Astrocyte (in vitro differentiated cells and primary cell): Measurements from ENCODE around the gene FADS6. TPM values are rescaled to one million over a fixed set of nuclear protein-coding genes. Genes with fewer than 3 reads are reported as not detected.

Source experiments
- DNase-seq: peaks from one replicate; pipeline ENCODE4 v3.0.0-alpha.2; 2010; ENCODE audit warnings: low read depth
- FAIRE-seq: peaks from 2 replicates; lab custom pipeline; 2011; peaks lifted over from hg19 to GRCh38; lab: Jason Lieb, UNC
- H2AFZ ChIP-seq: 2 replicates; pipeline ENCODE4 v1.6.0; 2012; ENCODE audit warnings: low read depth, low read length, inconsistent platforms
- H3K27ac ChIP-seq: 2 replicates; pipeline ENCODE4 v1.5.1; 2011; ENCODE audit warnings: low read depth, low read length, inconsistent platforms
- H3K27me3 ChIP-seq: 2 replicates; pipeline ENCODE4 v1.6.0; 2011; ENCODE audit warnings: low read length, inconsistent platforms; ENCODE audit not compliant: insufficient read depth
- H3K36me3 ChIP-seq: 2 replicates; pipeline ENCODE4 v1.5.1; 2011; ENCODE audit warnings: low read length, inconsistent platforms; ENCODE audit not compliant: insufficient read depth
- H3K4me1 ChIP-seq: 2 replicates; pipeline ENCODE4 v1.5.1; 2011; ENCODE audit warnings: low read length, inconsistent platforms; ENCODE audit not compliant: insufficient read depth
- H3K4me2 ChIP-seq: 2 replicates; pipeline ENCODE4 v1.6.0; 2012; ENCODE audit warnings: low read length, inconsistent platforms
- H3K4me3 ChIP-seq: 2 replicates; pipeline ENCODE4 v1.5.1; 2011; ENCODE audit warnings: low read depth, mild to moderate bottlenecking, low read length, inconsistent platforms; ENCODE audit not compliant: insufficient read depth
- H3K79me2 ChIP-seq: 2 replicates; pipeline ENCODE4 v1.6.0; 2012; ENCODE audit warnings: mild to moderate bottlenecking, low read length, inconsistent platforms; ENCODE audit not compliant: insufficient read depth
- H3K9ac ChIP-seq: 2 replicates; pipeline ENCODE4 v1.6.0; 2012; ENCODE audit warnings: mild to moderate bottlenecking, low read length, inconsistent platforms
- H3K9me3 ChIP-seq: 2 replicates; pipeline ENCODE4 v1.5.1; 2012; ENCODE audit warnings: low read depth, mild to moderate bottlenecking, low read length, inconsistent platforms; ENCODE audit not compliant: insufficient read depth
- H4K20me1 ChIP-seq: 2 replicates; pipeline ENCODE4 v1.6.0; 2012; ENCODE audit warnings: low read length, inconsistent platforms; ENCODE audit not compliant: insufficient read depth
- H3K27ac Mint-ChIP-seq: one replicate; pipeline ENCODE4 v1.8.0; 2021; ENCODE audit warnings: mild to moderate bottlenecking, mixed read lengths; ENCODE audit not compliant: unreplicated experiment
- H3K27me3 Mint-ChIP-seq: one replicate; pipeline ENCODE4 v1.8.0; 2021; ENCODE audit warnings: low read depth, mixed read lengths; ENCODE audit not compliant: unreplicated experiment
- H3K36me3 Mint-ChIP-seq: one replicate; pipeline ENCODE4 v1.8.0; 2021; ENCODE audit warnings: low read depth, mixed read lengths; ENCODE audit not compliant: unreplicated experiment
- H3K4me1 Mint-ChIP-seq: one replicate; pipeline ENCODE4 v1.8.0; 2021; ENCODE audit warnings: low read depth, mixed read lengths; ENCODE audit not compliant: unreplicated experiment
- H3K4me3 Mint-ChIP-seq: one replicate; pipeline ENCODE4 v1.8.0; 2021; ENCODE audit warnings: mild to moderate bottlenecking, moderate library complexity, mixed read lengths; ENCODE audit not compliant: unreplicated experiment
- H3K9me3 Mint-ChIP-seq: one replicate; pipeline ENCODE4 v1.8.0; 2021; ENCODE audit warnings: mild to moderate bottlenecking, mixed read lengths; ENCODE audit not compliant: unreplicated experiment
- EZH2 ChIP-seq: IDR thresholded peaks from 2 replicates; pipeline ENCODE4 v1.6.1; 2012; ENCODE audit warnings: mild to moderate bottlenecking, low read length, inconsistent platforms; ENCODE audit not compliant: insufficient read depth
- total RNA-seq: library from RNA; stranded (reverse); gene quantifications from 2 replicates; pipeline ENCODE4 v1.2.1, GENCODE V29; 2021
- TF ChIP-seq, protein P1 (sequence below): IDR thresholded peaks from 2 replicates; pipeline ENCODE4 v1.5.1; 2011; ENCODE audit warnings: low read depth, mild to moderate bottlenecking, inconsistent platforms, low read length, moderate library complexity; ENCODE audit not compliant: insufficient read depth

Gene FADS6
- total RNA-seq, 1 donor from 2014 or later: not detected

DNA sequence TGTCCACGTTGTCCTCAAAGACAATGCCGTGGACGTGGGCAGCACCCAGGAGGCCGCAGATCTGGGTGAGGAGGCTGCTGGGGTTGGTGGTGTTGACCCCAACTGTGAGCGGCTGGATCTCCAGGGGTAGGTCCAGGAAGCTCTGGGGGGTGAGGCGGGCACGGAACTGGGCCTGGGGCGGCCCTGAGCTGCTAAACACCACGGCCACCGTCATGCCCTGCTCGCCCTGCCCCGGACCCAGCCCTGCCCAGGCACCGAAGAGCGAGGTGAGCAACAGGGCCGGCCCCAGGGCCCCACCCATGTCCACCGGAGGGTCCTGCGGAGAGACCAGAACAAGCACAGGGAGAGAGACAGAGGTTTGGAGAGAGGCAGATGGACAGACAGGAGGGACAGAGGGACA lies 38.6 kb downstream of the FADS6 start:
- H3K9ac ChIP-seq: no peak overlapping the region
- peaks cover 77% of the 10 kb centered on the region for H3K27me3 Mint-ChIP-seq

GRCh38 chr17:74853669-74854068 lies 39.8 kb downstream of the FADS6 start:
- no peak for FAIRE-seq

More for the DNA sequence above, 38.6 kb downstream of the FADS6 start:
- no peak overlapping the region for H3K4me3 Mint-ChIP-seq
- no peak overlapping the region for H3K4me2 ChIP-seq
- no peak overlapping the region for H3K27ac Mint-ChIP-seq
- no peaks in the 10 kb centered on the region for H3K4me1 ChIP-seq
- FAIRE-seq: no peak
- H3K27me3 ChIP-seq: peaks cover 61% of the 10 kb centered on the region
- no peak overlapping the region for H2AFZ ChIP-seq
- H4K20me1 ChIP-seq: peaks cover 8% of the 10 kb centered on the region
- H3K9me3 Mint-ChIP-seq: peaks cover 3% of the 10 kb centered on the region
- H3K27ac ChIP-seq: no peak overlapping the region
- TF ChIP-seq, protein P1, sequence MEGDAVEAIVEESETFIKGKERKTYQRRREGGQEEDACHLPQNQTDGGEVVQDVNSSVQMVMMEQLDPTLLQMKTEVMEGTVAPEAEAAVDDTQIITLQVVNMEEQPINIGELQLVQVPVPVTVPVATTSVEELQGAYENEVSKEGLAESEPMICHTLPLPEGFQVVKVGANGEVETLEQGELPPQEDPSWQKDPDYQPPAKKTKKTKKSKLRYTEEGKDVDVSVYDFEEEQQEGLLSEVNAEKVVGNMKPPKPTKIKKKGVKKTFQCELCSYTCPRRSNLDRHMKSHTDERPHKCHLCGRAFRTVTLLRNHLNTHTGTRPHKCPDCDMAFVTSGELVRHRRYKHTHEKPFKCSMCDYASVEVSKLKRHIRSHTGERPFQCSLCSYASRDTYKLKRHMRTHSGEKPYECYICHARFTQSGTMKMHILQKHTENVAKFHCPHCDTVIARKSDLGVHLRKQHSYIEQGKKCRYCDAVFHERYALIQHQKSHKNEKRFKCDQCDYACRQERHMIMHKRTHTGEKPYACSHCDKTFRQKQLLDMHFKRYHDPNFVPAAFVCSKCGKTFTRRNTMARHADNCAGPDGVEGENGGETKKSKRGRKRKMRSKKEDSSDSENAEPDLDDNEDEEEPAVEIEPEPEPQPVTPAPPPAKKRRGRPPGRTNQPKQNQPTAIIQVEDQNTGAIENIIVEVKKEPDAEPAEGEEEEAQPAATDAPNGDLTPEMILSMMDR: no peak
- no peak for TF ChIP-seq EZH2
- H3K36me3 Mint-ChIP-seq: peaks cover 7% of the 10 kb centered on the region
- DNase-seq: no peak
- H3K4me3 ChIP-seq: no peak overlapping the region
- peaks cover 4% of the 10 kb centered on the region for H3K4me1 Mint-ChIP-seq
- H3K9me3 ChIP-seq: peaks cover 3% of the 10 kb centered on the region
- H3K79me2 ChIP-seq: no peaks in the 10 kb centered on the region
- H3K36me3 ChIP-seq: no peaks in the 10 kb centered on the region

GRCh38 chr17:74853048-74853397 lies 40.4 kb downstream of the FADS6 start:
- Histone ChIP-seq H3K27me3 (peaks cover 53% of the 10 kb centered on the region), H3K27ac (no peak overlapping the region), H3K9ac (no peak overlapping the region), H3K4me3 (no peak overlapping the region), H4K20me1 (no peaks in the 10 kb centered on the region), H3K4me2 (no peak overlapping the region), H2AFZ (no peak overlapping the region), H3K9me3 (peaks cover 3% of the 10 kb centered on the region), H3K36me3 (no peaks in the 10 kb centered on the region), H3K79me2 (no peaks in the 10 kb centered on the region), H3K4me1 (no peaks in the 10 kb centered on the region)
- H3K4me1 Mint-ChIP-seq: peaks cover 4% of the 10 kb centered on the region
- no peak for TF ChIP-seq EZH2
- TF ChIP-seq, protein P1: no peak
- DNase-seq (no peak), FAIRE-seq (no peak)
- peaks cover 5% of the 10 kb centered on the region for H3K9me3 Mint-ChIP-seq
- H3K36me3 Mint-ChIP-seq: peaks cover 7% of the 10 kb centered on the region
- H3K27me3 Mint-ChIP-seq: peaks cover 82% of the 10 kb centered on the region
- H3K27ac Mint-ChIP-seq: no peak overlapping the region
- no peak overlapping the region for H3K4me3 Mint-ChIP-seq

More at GRCh38 chr17:74853669-74854068, 39.8 kb downstream of the FADS6 start:
- Mint-ChIP-seq H3K27ac (no peak overlapping the region), H3K4me1 (peaks cover 4% of the 10 kb centered on the region), H3K27me3 (peaks cover 80% of the 10 kb centered on the region), H3K9me3 (peaks cover 3% of the 10 kb centered on the region), H3K4me3 (no peak overlapping the region), H3K36me3 (peaks cover 7% of the 10 kb centered on the region)
- no peak overlapping the region for H3K4me3 ChIP-seq
- peaks cover 2% of the 10 kb centered on the region for H4K20me1 ChIP-seq
- no peak for DNase-seq
- TF ChIP-seq, protein P1: no peak
- TF ChIP-seq EZH2: no peak
- no peaks in the 10 kb centered on the region for H3K36me3 ChIP-seq
- no peaks in the 10 kb centered on the region for H3K79me2 ChIP-seq
- peaks cover 3% of the 10 kb centered on the region for H3K9me3 ChIP-seq
- H3K4me1 ChIP-seq: no peaks in the 10 kb centered on the region
- H2AFZ ChIP-seq: no peak overlapping the region
- H3K9ac ChIP-seq: no peak overlapping the region
- H3K27me3 ChIP-seq: peaks cover 56% of the 10 kb centered on the region
- H3K27ac ChIP-seq: no peak overlapping the region
- no peak overlapping the region for H3K4me2 ChIP-seq
